Measurements from ENCODE around the gene SMPD2.

Gene SMPD2

DNA sequence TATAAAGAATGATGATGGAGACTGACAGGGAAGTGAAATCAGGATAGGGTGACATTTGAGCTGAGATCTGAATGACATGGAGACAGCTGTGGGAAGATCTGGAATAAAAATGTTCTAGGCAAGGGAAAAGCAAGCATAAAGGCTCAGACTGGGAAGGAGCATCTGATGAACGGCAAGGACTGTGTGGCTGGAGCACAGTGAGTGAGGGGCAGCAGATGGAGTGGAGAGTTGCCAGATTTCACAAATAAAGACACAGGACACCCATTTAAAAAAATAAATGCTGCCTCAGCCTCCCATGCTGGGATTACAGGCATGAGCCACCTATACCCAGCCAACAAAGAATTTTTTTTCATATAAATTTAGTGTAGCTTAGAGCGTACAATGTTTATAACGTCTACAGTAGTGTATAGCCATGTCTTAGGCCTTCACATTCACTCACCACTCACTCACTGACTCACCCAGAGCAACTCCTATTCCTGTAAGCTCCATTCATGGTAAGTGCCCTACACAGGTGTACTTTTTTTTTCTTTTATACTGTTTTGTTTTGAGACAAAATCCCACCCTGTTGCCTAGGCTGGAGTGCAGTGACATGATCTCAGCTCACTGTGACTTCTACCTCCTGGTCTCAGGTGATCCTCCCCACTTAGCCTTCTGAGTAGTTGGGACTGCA is 44.9 kb downstream of the SMPD2 start:
- Histone ChIP-seq H2AK5ac (ENCODE audit: low read length) (no peak overlapping the region), H3K4ac (ENCODE audit: low read depth, low read length) (no peak overlapping the region), H3K9ac (ENCODE audit: low read length) (no peak overlapping the region), H3K79me2 (ENCODE audit: control insufficient read depth, insufficient read depth, low read length) (peaks cover 20% of the 10 kb centered on the region), H2BK5ac (ENCODE audit: low read length) (no peak overlapping the region), H3K79me1 (ENCODE audit: low read length) (peaks cover 11% of the 10 kb centered on the region), H3K27me3 (ENCODE audit: insufficient read depth, low read length, poor library complexity) (no peaks in the 10 kb centered on the region), H3K4me3 (ENCODE audit: low read length) (no peak overlapping the region), H3K4me1 (ENCODE audit: control insufficient read depth, low read depth, low read length) (peaks cover 10% of the 10 kb centered on the region), H3K23ac (ENCODE audit: low read length) (no peak overlapping the region), H3K56ac (ENCODE audit: low read length) (no peak overlapping the region), H2BK120ac (ENCODE audit: low read depth, low read length) (no peak overlapping the region), H3K4me2 (ENCODE audit: low read length) (no peak overlapping the region), H3K18ac (ENCODE audit: low read length) (no peak overlapping the region), H4K5ac (ENCODE audit: low read length) (no peak overlapping the region), H2BK15ac (replicated peaks; ENCODE audit: low read depth) (no peak overlapping the region), H3K27ac (ENCODE audit: low read depth, low read length) (no peak overlapping the region), H3K36me3 (ENCODE audit: control insufficient read depth, insufficient read depth, low read length) (no peaks in the 10 kb centered on the region), H4K8ac (ENCODE audit: low read depth, low read length) (no peak overlapping the region)
- DNase-seq = no peak
- WGBS (ENCODE audit: extremely low coverage, insufficient coverage, low lambda C conversion rate) = no CpG with 5 or more reads among the region's 3 CpGs

DNA sequence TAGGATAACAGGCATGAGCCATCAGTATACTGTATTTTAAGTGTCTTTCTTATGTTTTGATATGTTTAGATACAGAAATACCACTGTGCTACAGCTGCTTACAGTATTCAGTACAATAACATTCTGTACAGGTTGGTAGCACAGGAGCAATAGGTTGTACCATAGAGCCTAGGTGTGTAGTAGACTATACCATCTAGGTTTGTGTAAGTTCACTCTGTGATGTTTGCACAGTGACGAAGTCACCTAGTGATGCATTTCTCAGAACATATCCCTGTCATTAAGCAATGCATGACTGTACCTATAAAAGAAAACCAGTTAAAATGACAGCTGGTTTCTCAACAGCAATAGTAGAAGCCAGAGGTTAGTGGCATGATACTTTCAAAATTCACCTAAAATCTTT is 45.5 kb downstream of the SMPD2 start:
- Histone ChIP-seq H2BK15ac (replicated peaks; ENCODE audit: low read depth) (no peak overlapping the region), H3K23ac (ENCODE audit: low read length) (no peak overlapping the region), H3K4ac (ENCODE audit: low read depth, low read length) (no peak overlapping the region), H3K18ac (ENCODE audit: low read length) (no peak overlapping the region), H3K9ac (ENCODE audit: low read length) (no peak overlapping the region), H2BK5ac (ENCODE audit: low read length) (no peak overlapping the region), H3K36me3 (ENCODE audit: control insufficient read depth, insufficient read depth, low read length) (no peaks in the 10 kb centered on the region), H3K4me3 (ENCODE audit: low read length) (no peak overlapping the region), H2BK120ac (ENCODE audit: low read depth, low read length) (no peak overlapping the region), H3K56ac (ENCODE audit: low read length) (no peak overlapping the region), H3K79me2 (ENCODE audit: control insufficient read depth, insufficient read depth, low read length) (peaks cover 13% of the 10 kb centered on the region), H4K5ac (ENCODE audit: low read length) (no peak overlapping the region), H3K4me1 (ENCODE audit: control insufficient read depth, low read depth, low read length) (peaks cover 6% of the 10 kb centered on the region), H3K4me2 (ENCODE audit: low read length) (no peak overlapping the region), H3K27me3 (ENCODE audit: insufficient read depth, low read length, poor library complexity) (no peaks in the 10 kb centered on the region), H3K27ac (ENCODE audit: low read depth, low read length) (no peak overlapping the region), H4K8ac (ENCODE audit: low read depth, low read length) (no peak overlapping the region), H2AK5ac (ENCODE audit: low read length) (no peak overlapping the region), H3K79me1 (ENCODE audit: low read length) (peaks cover 6% of the 10 kb centered on the region)
- no peak for DNase-seq
- no CpG with 5 or more reads among the region's 1 CpG for WGBS (ENCODE audit: extremely low coverage, insufficient coverage, low lambda C conversion rate)

DNA sequence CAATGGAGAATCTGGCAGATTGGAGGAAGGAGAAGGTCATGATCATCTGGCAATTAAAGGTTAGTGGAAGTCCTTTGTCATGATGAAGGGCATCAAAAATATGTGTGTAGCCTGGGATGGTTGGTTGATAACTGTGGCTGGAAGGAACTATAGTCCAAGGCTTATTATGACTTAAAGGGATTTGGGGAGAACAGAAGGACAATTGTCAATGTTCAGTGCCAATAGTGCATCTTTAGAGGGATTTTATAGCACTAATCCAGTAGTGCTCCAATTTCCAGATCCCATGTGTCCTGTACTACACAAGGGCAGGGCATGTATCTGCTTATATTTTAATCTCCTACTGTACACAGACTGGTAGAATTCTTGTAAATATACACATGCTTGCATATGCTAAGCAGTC is 47.5 kb downstream of the SMPD2 start:
- peaks cover 5% of the 10 kb centered on the region for H3K4me1 ChIP-seq (ENCODE audit: control insufficient read depth, low read depth, low read length)
- no peak overlapping the region for H3K18ac ChIP-seq (ENCODE audit: low read length)
- H3K56ac ChIP-seq (ENCODE audit: low read length) = no peak overlapping the region

DNA sequence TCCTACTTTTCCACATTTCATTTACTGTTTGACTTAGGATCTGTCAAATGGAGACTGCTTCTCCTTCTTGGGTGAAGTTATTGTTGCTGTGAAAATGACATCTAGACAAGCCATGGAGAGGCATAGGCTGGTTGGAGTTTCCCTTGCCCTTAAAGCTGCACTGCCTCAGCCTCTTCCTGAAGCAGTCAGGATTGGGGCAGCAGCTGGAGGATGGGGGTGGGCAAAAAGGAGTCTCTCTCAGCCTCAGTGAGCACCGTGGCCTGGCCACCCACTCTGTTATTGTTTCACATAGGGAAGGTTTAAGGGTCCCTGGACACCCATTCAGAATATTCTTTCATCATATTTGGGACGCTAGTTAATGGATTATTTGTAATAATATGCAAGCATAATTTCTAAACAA is 50.2 kb downstream of the SMPD2 start:
- Histone ChIP-seq H2BK120ac (ENCODE audit: low read depth, low read length) (no peak overlapping the region), H4K5ac (ENCODE audit: low read length) (no peak overlapping the region), H3K27ac (ENCODE audit: low read depth, low read length) (no peak overlapping the region), H3K79me2 (ENCODE audit: control insufficient read depth, insufficient read depth, low read length) (no peaks in the 10 kb centered on the region), H3K9ac (ENCODE audit: low read length) (no peak overlapping the region), H3K56ac (ENCODE audit: low read length) (no peak overlapping the region), H3K4me2 (ENCODE audit: low read length) (no peak overlapping the region), H4K8ac (ENCODE audit: low read depth, low read length) (no peak overlapping the region), H3K4me3 (ENCODE audit: low read length) (no peak overlapping the region), H3K79me1 (ENCODE audit: low read length) (no peaks in the 10 kb centered on the region), H3K4ac (ENCODE audit: low read depth, low read length) (no peak overlapping the region), H2BK15ac (replicated peaks; ENCODE audit: low read depth) (no peak overlapping the region), H3K18ac (ENCODE audit: low read length) (no peak overlapping the region), H3K27me3 (ENCODE audit: insufficient read depth, low read length, poor library complexity) (no peaks in the 10 kb centered on the region), H2BK5ac (ENCODE audit: low read length) (no peak overlapping the region), H3K36me3 (ENCODE audit: control insufficient read depth, insufficient read depth, low read length) (no peaks in the 10 kb centered on the region), H2AK5ac (ENCODE audit: low read length) (no peak overlapping the region), H3K23ac (ENCODE audit: low read length) (no peak overlapping the region), H3K4me1 (ENCODE audit: control insufficient read depth, low read depth, low read length) (peaks cover 3% of the 10 kb centered on the region)
- DNase-seq = no peak
- WGBS (ENCODE audit: extremely low coverage, insufficient coverage, low lambda C conversion rate) = no CpG with 5 or more reads among the region's 2 CpGs

More for the DNA sequence above, 47.5 kb downstream of the SMPD2 start:
- Histone ChIP-seq H4K8ac (ENCODE audit: low read depth, low read length) (no peak overlapping the region), H3K36me3 (ENCODE audit: control insufficient read depth, insufficient read depth, low read length) (no peaks in the 10 kb centered on the region), H3K4me2 (ENCODE audit: low read length) (no peak overlapping the region), H3K23ac (ENCODE audit: low read length) (no peak overlapping the region), H2BK15ac (replicated peaks; ENCODE audit: low read depth) (no peak overlapping the region), H3K79me1 (ENCODE audit: low read length) (no peaks in the 10 kb centered on the region), H3K4me3 (ENCODE audit: low read length) (no peak overlapping the region), H2BK5ac (ENCODE audit: low read length) (no peak overlapping the region), H3K79me2 (ENCODE audit: control insufficient read depth, insufficient read depth, low read length) (no peaks in the 10 kb centered on the region), H2AK5ac (ENCODE audit: low read length) (no peak overlapping the region), H3K27ac (ENCODE audit: low read depth, low read length) (no peak overlapping the region), H3K27me3 (ENCODE audit: insufficient read depth, low read length, poor library complexity) (no peaks in the 10 kb centered on the region), H3K4ac (ENCODE audit: low read depth, low read length) (no peak overlapping the region), H4K5ac (ENCODE audit: low read length) (no peak overlapping the region), H2BK120ac (ENCODE audit: low read depth, low read length) (no peak overlapping the region), H3K9ac (ENCODE audit: low read length) (no peak overlapping the region)
- no peak for DNase-seq

DNA sequence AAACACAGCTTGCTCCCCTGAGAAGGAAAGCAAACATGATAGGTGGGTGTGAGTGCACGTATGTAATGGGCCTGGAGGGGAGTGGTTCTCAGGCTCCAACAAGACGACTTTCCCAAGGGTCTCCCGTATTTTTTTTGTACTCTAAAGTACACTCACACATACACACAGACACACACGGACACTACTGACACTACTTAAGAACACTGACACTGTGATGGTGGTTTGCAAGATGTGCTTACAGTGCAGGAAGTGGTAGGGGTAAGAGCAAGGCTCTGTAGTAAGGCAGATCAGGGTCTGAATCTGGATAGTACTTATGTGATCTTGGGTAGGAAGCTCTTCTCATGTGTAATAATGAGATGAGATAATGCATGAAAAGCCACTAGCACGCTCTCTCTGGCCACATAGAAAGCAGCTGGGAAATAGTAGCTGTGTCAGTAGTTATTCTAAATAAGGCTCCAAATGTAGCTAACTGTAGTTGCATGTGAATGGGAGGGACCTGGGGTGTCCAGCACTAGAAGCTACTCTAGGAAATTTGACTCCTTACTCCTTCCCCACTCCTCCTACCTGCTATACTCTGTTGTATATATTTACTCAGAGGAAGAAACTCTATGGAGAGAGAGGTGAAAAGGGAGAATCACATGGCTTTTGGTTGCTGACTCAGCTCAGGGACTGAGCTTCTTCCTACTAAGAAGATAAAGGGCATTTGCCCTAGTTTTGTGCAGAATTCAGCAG is 50.8 kb downstream of the SMPD2 start:
- no peak overlapping the region for H2BK15ac ChIP-seq (replicated peaks; ENCODE audit: low read depth)
- H3K27ac ChIP-seq (ENCODE audit: low read depth, low read length) = no peak overlapping the region
- H3K4me2 ChIP-seq (ENCODE audit: low read length) = no peak overlapping the region
- no peak overlapping the region for H3K4ac ChIP-seq (ENCODE audit: low read depth, low read length)
- no peaks in the 10 kb centered on the region for H3K79me2 ChIP-seq (ENCODE audit: control insufficient read depth, insufficient read depth, low read length)
- no peak overlapping the region for H4K5ac ChIP-seq (ENCODE audit: low read length)
- H3K4me1 ChIP-seq (ENCODE audit: control insufficient read depth, low read depth, low read length) = peaks cover 3% of the 10 kb centered on the region
- no peak overlapping the region for H3K23ac ChIP-seq (ENCODE audit: low read length)
- H3K79me1 ChIP-seq (ENCODE audit: low read length) = no peaks in the 10 kb centered on the region
- DNase-seq = no peak
- no peak overlapping the region for H3K56ac ChIP-seq (ENCODE audit: low read length)
- H4K8ac ChIP-seq (ENCODE audit: low read depth, low read length) = no peak overlapping the region
- WGBS (ENCODE audit: extremely low coverage, insufficient coverage, low lambda C conversion rate) = no CpG with 5 or more reads among the region's 5 CpGs
- H2BK120ac ChIP-seq (ENCODE audit: low read depth, low read length) = no peak overlapping the region
- no peak overlapping the region for H3K18ac ChIP-seq (ENCODE audit: low read length)
- H3K9ac ChIP-seq (ENCODE audit: low read length) = no peak overlapping the region
- no peaks in the 10 kb centered on the region for H3K36me3 ChIP-seq (ENCODE audit: control insufficient read depth, insufficient read depth, low read length)
- H2BK5ac ChIP-seq (ENCODE audit: low read length) = no peak overlapping the region
- no peak overlapping the region for H2AK5ac ChIP-seq (ENCODE audit: low read length)
- no peaks in the 10 kb centered on the region for H3K27me3 ChIP-seq (ENCODE audit: insufficient read depth, low read length, poor library complexity)
- H3K4me3 ChIP-seq (ENCODE audit: low read length) = no peak overlapping the region
